GM23338 (cell line): ENCODE measurements around the gene CNOT4. TPM values are rescaled to one million over a fixed set of nuclear protein-coding genes. Genes with fewer than 3 reads are reported as not detected.
A peak's percentile ranks its signal among the peaks of the same experiment; 100 is the strongest.

ENCODE experiments used
- ATAC-seq: fragments of 200-7000 bp; cut with Tn5 transposase; 3 replicates; pipeline ENCODE4 v1.9.1; 2020
- DNase-seq: peaks from one replicate; pipeline ENCODE4 v3.0.0-alpha.2; 2015; ENCODE audit warnings: low spot score
- H2AFZ ChIP-seq: fragments of 200-600 bp; sonication (generic); 2 replicates; pipeline ENCODE4 v1.8.0; 2016; ENCODE audit warnings: antibody characterized with exemption, mild to moderate bottlenecking, moderate library complexity
- H3F3A ChIP-seq: fragments of 200-600 bp; sonication (generic); replicated peaks from 2 replicates; pipeline ENCODE4 v1.8.0; 2017; ENCODE audit warnings: antibody characterized with exemption, mixed run types, low read depth
- H3K27ac ChIP-seq: fragments of 200-600 bp; sonication (generic); 2 replicates; pipeline ENCODE4 v1.6.1; 2016; ENCODE audit warnings: low read depth
- H3K27me3 ChIP-seq: fragments of 200-600 bp; sonication (generic); 2 replicates; pipeline ENCODE4 v1.8.0; 2016; ENCODE audit warnings: mild to moderate bottlenecking, mixed run types, moderate library complexity; ENCODE audit not compliant: insufficient read depth
- H3K36me3 ChIP-seq: fragments of 200-600 bp; sonication (generic); 2 replicates; pipeline ENCODE4 v1.8.0; 2016; ENCODE audit warnings: mild to moderate bottlenecking; ENCODE audit not compliant: insufficient read depth
- H3K4me1 ChIP-seq: fragments of 200-600 bp; sonication (generic); 2 replicates; pipeline ENCODE4 v1.8.0; 2016; ENCODE audit warnings: mild to moderate bottlenecking, moderate library complexity; ENCODE audit not compliant: insufficient read depth
- H3K4me2 ChIP-seq: fragments of 200-600 bp; sonication (generic); 2 replicates; pipeline ENCODE4 v1.7.1; 2017; ENCODE audit warnings: mixed run types
- H3K4me3 ChIP-seq: fragments of 200-600 bp; sonication (generic); 2 replicates; pipeline ENCODE4 v1.6.1; 2016; ENCODE audit warnings: mixed run types
- H3K79me2 ChIP-seq: fragments of 200-600 bp; sonication (generic); replicated peaks from 2 replicates; pipeline ENCODE4 v1.8.0; 2017; ENCODE audit warnings: mild to moderate bottlenecking; ENCODE audit not compliant: insufficient read depth
- H3K9me2 ChIP-seq: fragments of 200-600 bp; sonication (generic); 2 replicates; pipeline ENCODE4 v1.8.0; 2017; ENCODE audit not compliant: insufficient read depth
- H4K20me1 ChIP-seq: fragments of 200-600 bp; sonication (generic); replicated peaks from 2 replicates; pipeline ENCODE4 v1.8.0; 2017; ENCODE audit warnings: mild to moderate bottlenecking; ENCODE audit not compliant: insufficient read depth
- H3K27ac Mint-ChIP-seq: 2 replicates; pipeline ENCODE4 v1.8.0; 2020; ENCODE audit warnings: inconsistent platforms, mild to moderate bottlenecking, moderate library complexity, mixed read lengths
- H3K27me3 Mint-ChIP-seq: 3 replicates; pipeline ENCODE4 v1.8.0; 2022; ENCODE audit warnings: low read depth, mild to moderate bottlenecking, moderate library complexity, mixed read lengths, inconsistent platforms; ENCODE audit not compliant: insufficient read depth, poor library complexity
- H3K36me3 Mint-ChIP-seq: 3 replicates; pipeline ENCODE4 v1.8.0; 2021; ENCODE audit warnings: low read depth, mild to moderate bottlenecking, inconsistent platforms, moderate library complexity, mixed read lengths
- H3K4me1 Mint-ChIP-seq: 3 replicates; pipeline ENCODE4 v1.8.0; 2020; ENCODE audit warnings: mild to moderate bottlenecking, inconsistent platforms, mixed read lengths
- H3K4me3 Mint-ChIP-seq: 3 replicates; pipeline ENCODE4 v1.8.0; 2021; ENCODE audit warnings: moderate library complexity, mild to moderate bottlenecking, inconsistent platforms, mixed read lengths
- H3K9me3 Mint-ChIP-seq: 3 replicates; pipeline ENCODE4 v1.8.0; 2020; ENCODE audit warnings: moderate library complexity, mild to moderate bottlenecking, inconsistent platforms, mixed read lengths
- CREB1 ChIP-seq: fragments of 250-450 bp; sonication (Bioruptor Pico); IDR thresholded peaks from 2 replicates; pipeline ENCODE4 v1.5.0; 2020; ENCODE audit warnings: low read depth, mild to moderate bottlenecking, moderate library complexity
- CTCF ChIP-seq, 2 experiments: fragments of 200-600 bp in 1 of 2; sonication (generic) in 1 of 2; conservative IDR thresholded peaks; 2 replicates each; pipeline versions ENCODE4 v1.5.1 to v1.6.1; 2016 to 2017; ENCODE audit warnings: antibody characterized with exemption in 2 of 2, low read depth in 2 of 2, mild to moderate bottlenecking in 2 of 2, moderate library complexity in 1 of 2
- ETS1 ChIP-seq: IDR thresholded peaks from 2 replicates; pipeline ENCODE4 v1.6.1; 2016; ENCODE audit warnings: antibody characterized with exemption
- EZH2 ChIP-seq: fragments of 200-600 bp; sonication (generic); IDR thresholded peaks from one replicate; pipeline ENCODE4 v1.8.0; 2017; ENCODE audit warnings: antibody characterized with exemption, mild to moderate bottlenecking, low read depth; ENCODE audit not compliant: unreplicated experiment
- EZH2phosphoT487 ChIP-seq: fragments of 200-600 bp; sonication (generic); IDR thresholded peaks from one replicate; pipeline ENCODE4 v1.8.1; 2018; ENCODE audit warnings: antibody characterized with exemption; ENCODE audit not compliant: unreplicated experiment
- JUNB ChIP-seq: IDR thresholded peaks from one replicate; pipeline ENCODE4 v1.6.1; 2016; ENCODE audit warnings: antibody characterized with exemption; ENCODE audit not compliant: unreplicated experiment
- NANOG ChIP-seq: IDR thresholded peaks from 2 replicates; pipeline ENCODE4 v1.6.1; 2016; ENCODE audit warnings: antibody characterized with exemption, borderline replicate concordance
- POLR2AphosphoS5 ChIP-seq: IDR thresholded peaks from 2 replicates; pipeline ENCODE4 v1.6.1; 2016; ENCODE audit warnings: antibody characterized with exemption, low read depth
- REST ChIP-seq: IDR thresholded peaks from one replicate; pipeline ENCODE4 v1.6.1; 2018; ENCODE audit warnings: antibody characterized with exemption; ENCODE audit not compliant: unreplicated experiment
- STAT1 ChIP-seq: IDR thresholded peaks from one replicate; pipeline ENCODE4 v1.6.1; 2016; ENCODE audit warnings: antibody characterized with exemption; ENCODE audit not compliant: unreplicated experiment
- ZNF114 ChIP-seq: fragments of 250-450 bp; sonication (Bioruptor Pico); IDR thresholded peaks from 2 replicates; pipeline ENCODE4 v1.5.0; 2020; ENCODE audit warnings: mild to moderate bottlenecking, moderate library complexity
- ZNF331 ChIP-seq: fragments of 250-450 bp; sonication (Bioruptor Pico); IDR thresholded peaks from 2 replicates; pipeline ENCODE4 v1.5.0; 2020; ENCODE audit warnings: low read depth, mild to moderate bottlenecking, moderate library complexity
- ZNF462 ChIP-seq: fragments of 250-450 bp; sonication (Bioruptor Pico); IDR thresholded peaks from 2 replicates; pipeline ENCODE4 v1.5.0; 2020; ENCODE audit warnings: mild to moderate bottlenecking, moderate library complexity
- polyA plus RNA-seq: library from polyadenylated mRNA; unstranded; fragments of >200 nt; fragmentation: Nextera tagmentation; extraction: Ambion mirVana; gene quantifications from 2 replicates; pipeline ENCODE4 v1.2.1, GENCODE V29; 2016
- total RNA-seq: library from RNA; depleted of rRNA; stranded (reverse); fragments of >200 nt; shearing (Covaris generic); gene quantifications from 2 replicates; pipeline ENCODE4 v1.2.3, GENCODE V29; 2014

Gene CNOT4
- total and polyA plus RNA-seq, 2 experiments from 2014 or later = 18.9 to 26.2 TPM

- Histone ChIP-seq H2AFZ (no peak overlapping the region), H3K4me3 (no peak overlapping the region), H3K36me3 (no peaks in the 10 kb centered on the region), H3K9me2 (no peaks in the 10 kb centered on the region), H3F3A (no peaks in the 10 kb centered on the region), H3K27ac (0 out of 2 replicates have a peak overlapping the region, but pooled peaks have one; percentile 8), H4K20me1 (peaks cover 6% of the 10 kb centered on the region; the same call in 1 of the 2 replicates), H3K27me3 (no peaks in the 10 kb centered on the region), H3K4me1 (peaks cover 11% of the 10 kb centered on the region), H3K4me2 (no peak overlapping the region), H3K79me2 (peaks cover 96% of the 10 kb centered on the region)
- TF ChIP-seq ETS1 = no peak
- no peak for TF ChIP-seq CREB1 (CRISPR knock-in tag)
- no peak for TF ChIP-seq JUNB
- no peak for TF ChIP-seq CTCF (conservative IDR thresholded peaks at IDR 0.05; ENCODE audit: low read depth in 2 of 2)
- TF ChIP-seq POLR2AphosphoS5 = no peak
- TF ChIP-seq EZH2 = no peak
- TF ChIP-seq ZNF462 (CRISPR knock-in tag) = no peak
- TF ChIP-seq EZH2phosphoT487 = no peak
- no peak for TF ChIP-seq STAT1
- no peak for TF ChIP-seq ZNF114 (CRISPR knock-in tag)
- TF ChIP-seq REST = no peak
- TF ChIP-seq ZNF331 = no peak
- no peak for TF ChIP-seq NANOG
- H3K27me3 Mint-ChIP-seq = peaks cover 2% of the 10 kb centered on the region
- no peak for DNase-seq
- H3K4me3 Mint-ChIP-seq = no peak overlapping the region
- no peak overlapping the region for H3K27ac Mint-ChIP-seq
- peaks cover 13% of the 10 kb centered on the region; the same call in 2 of the 3 replicates for H3K4me1 Mint-ChIP-seq
- ATAC-seq = no peak
- no peaks in the 10 kb centered on the region; the same call in 2 of the 3 replicates for H3K36me3 Mint-ChIP-seq
- H3K9me3 Mint-ChIP-seq = no peaks in the 10 kb centered on the region; the same call in 2 of the 3 replicates
Measured at GRCh38 chr7:135459951-135460567, 49.8 kb downstream of the CNOT4 start.
